ENCODE measurements around the gene TAB2.
"Not testable (repeated sequence)": the region's sequence is repeated elsewhere in the genome, so short reads cannot be mapped to it uniquely, and the experiment has no call there.

The TAB2 gene

GRCh38 chr6:149446791-149447376 lies 129.4 kb downstream of the TAB2 start:
- DNase-seq, result no peak

- DNase-seq, result no peak
These were observed 131.4 kb downstream of the TAB2 start for GRCh38 chr6:149448821-149449453.

GRCh38 chr6:149449831-149450678 lies 132.5 kb downstream of the TAB2 start:
- no peak for DNase-seq

GRCh38 chr6:149450679-149451375 lies 133.3 kb downstream of the TAB2 start:
- no peak for DNase-seq

GRCh38 chr6:149451376-149452036 lies 134.0 kb downstream of the TAB2 start:
- no peak for DNase-seq

- no peak for DNase-seq
These were observed 134.8 kb downstream of the TAB2 start for GRCh38 chr6:149452037-149452939.

- DNase-seq, result no peak
These were observed 136.3 kb downstream of the TAB2 start for GRCh38 chr6:149453597-149454345.

- no peak for DNase-seq
These were observed 136.9 kb downstream of the TAB2 start for GRCh38 chr6:149454346-149454848.

- DNase-seq, result no peak
These were observed 137.7 kb downstream of the TAB2 start for GRCh38 chr6:149455031-149455732.

- no peak for DNase-seq
These were observed 139.0 kb downstream of the TAB2 start for GRCh38 chr6:149456311-149457021.

- no peak for DNase-seq
These were observed 139.9 kb downstream of the TAB2 start for GRCh38 chr6:149457316-149457884.

- DNase-seq, result no peak
These were observed 140.7 kb downstream of the TAB2 start for GRCh38 chr6:149458196-149458595.

GRCh38 chr6:149458806-149459205 lies 141.3 kb downstream of the TAB2 start:
- no peak for DNase-seq

- no peak for DNase-seq
These were observed 142.2 kb downstream of the TAB2 start for GRCh38 chr6:149459761-149460160.

GRCh38 chr6:149460249-149460648 lies 142.7 kb downstream of the TAB2 start:
- not testable (repeated sequence) for DNase-seq

Measured in NCI-H1436 (cell line).